HCT116 (cell line): ENCODE measurements around the gene OBSCN. TPM values are rescaled to one million over a fixed set of nuclear protein-coding genes. Genes with fewer than 3 reads are reported as not detected.

Experiments used
- ATAC-seq: fragments of 200-7000 bp; cut with Tn5 transposase; 2 replicates; pipeline ENCODE4 v1.9.1; 2020; ENCODE audit warnings: mild to moderate bottlenecking, moderate library complexity
- BruUV-seq: library from RNA; stranded (reverse); fragments of 400-500 nt; replicated peaks from 2 replicates; lab custom pipeline; 2021; lab: Mats Ljungman, UMichigan
- CTCF ChIA-PET: fragments of 300-600 bp; sonication (Branson Sonifier 250); formaldehyde crosslinking; loops from one replicate; lab custom pipeline; 2021; ENCODE audit warnings: antibody characterized with exemption; lab: Charles Lee
- POLR2A ChIA-PET: fragments of 300-600, 350-600 bp; sonication (Branson Sonifier 250); formaldehyde crosslinking; loops from one replicate; lab custom pipeline; 2021; ENCODE audit warnings: antibody characterized with exemption; lab: Charles Lee
- RAD21 ChIA-PET, 2 experiments: fragments of 300-600 bp; sonication (Branson Sonifier 250); formaldehyde crosslinking; loops; one replicate each; lab custom pipeline; 2023; ENCODE audit warnings: low total read pairs in 2 of 2; ENCODE audit not compliant: uncharacterized antibody in 2 of 2, unreplicated experiment in 2 of 2, low non-redundant PET in 1 of 2; lab: Charles Lee
- DNase-seq: peaks from one replicate; pipeline ENCODE4 v3.0.0-alpha.2; 2010; ENCODE audit warnings: low read depth, low spot score
- H2AFZ ChIP-seq: fragments of 200-600 bp; shearing (Covaris generic), sonication (generic); 2 replicates; pipeline ENCODE4 v1.6.1; 2017; ENCODE audit warnings: low read depth, mixed run types, mixed read lengths, antibody characterized with exemption, low read length; ENCODE audit not compliant: poor library complexity, severe bottlenecking
- H3K27ac ChIP-seq: 2 replicates; pipeline ENCODE4 v1.5.1; 2012; ENCODE audit warnings: low read depth, low read length
- H3K27me3 ChIP-seq: fragments of 200-600 bp; sonication (generic); 2 replicates; pipeline ENCODE4 v1.6.1; 2016; ENCODE audit warnings: mixed run types, low read length, mixed read lengths; ENCODE audit not compliant: insufficient read depth
- H3K36me3 ChIP-seq, 2 experiments: fragments of 200-500 bp in 1 of 2; fragments of 200-600 bp in 1 of 2; sonication (Bioruptor generic) in 1 of 2; sonication (generic) in 1 of 2; 2 replicates each; pipeline versions ENCODE4 v1.5.1 to v1.6.1; 2014 to 2016; ENCODE audit warnings: low read length in 2 of 2, inconsistent platforms in 1 of 2, mixed read lengths in 1 of 2, mixed run types in 1 of 2; ENCODE audit not compliant: insufficient read depth in 2 of 2, control insufficient read depth in 1 of 2
- H3K4me1 ChIP-seq, 2 experiments: fragments of 200-600 bp in 1 of 2; sonication (generic) in 1 of 2; 2 replicates each; pipeline versions ENCODE4 v1.5.1 to v1.6.1; 2012 to 2017; ENCODE audit warnings: low read length in 2 of 2, inconsistent platforms in 1 of 2, mild to moderate bottlenecking in 1 of 2, mixed read lengths in 1 of 2, mixed run types in 1 of 2, moderate library complexity in 1 of 2; ENCODE audit not compliant: insufficient read depth in 2 of 2, control insufficient read depth in 1 of 2
- H3K4me2 ChIP-seq: fragments of 200-600 bp; sonication (generic); 2 replicates; pipeline ENCODE4 v1.6.1; 2017; ENCODE audit warnings: mixed run types, low read length, mixed read lengths
- H3K4me3 ChIP-seq, 2 experiments: fragments of 200-600 bp in 1 of 2; sonication (generic) in 1 of 2; replicated peaks in 1 of 2; 2 replicates each; pipeline ENCODE4 v1.5.1; 2011 to 2016; ENCODE audit warnings: low read length in 2 of 2, control low read depth in 1 of 2, low read depth in 1 of 2, mild to moderate bottlenecking in 1 of 2, mixed read lengths in 1 of 2, mixed run types in 1 of 2
- H3K79me2 ChIP-seq: fragments of 200-600 bp; sonication (generic); 2 replicates; pipeline ENCODE4 v1.6.1; 2017; ENCODE audit warnings: mild to moderate bottlenecking, mixed run types, low read length, moderate library complexity, mixed read lengths; ENCODE audit not compliant: insufficient read depth
- H3K9ac ChIP-seq: fragments of 200-600 bp; sonication (generic); 2 replicates; pipeline ENCODE4 v1.6.1; 2016; ENCODE audit warnings: low read length, mixed read lengths
- H3K9me2 ChIP-seq: fragments of 200-600 bp; sonication (generic), shearing (Covaris generic); 2 replicates; pipeline ENCODE4 v1.6.1; 2017; ENCODE audit warnings: mixed run types, mild to moderate bottlenecking, moderate library complexity; ENCODE audit not compliant: insufficient read depth
- H3K9me3 ChIP-seq, 2 experiments: fragments of 200-500 bp in 1 of 2; fragments of 200-600 bp in 1 of 2; sonication (Bioruptor generic) in 1 of 2; sonication (generic) in 1 of 2; 2 replicates each; pipeline ENCODE4 v1.6.1; 2014 to 2017; ENCODE audit warnings: low read length in 2 of 2, mixed read lengths in 2 of 2, inconsistent platforms in 1 of 2, low read depth in 1 of 2, mild to moderate bottlenecking in 1 of 2, mixed run types in 1 of 2, moderate library complexity in 1 of 2; ENCODE audit not compliant: control insufficient read depth in 1 of 2, insufficient read depth in 1 of 2
- H4K20me1 ChIP-seq: fragments of 200-600 bp; sonication (generic), shearing (Covaris generic); 2 replicates; pipeline ENCODE4 v1.6.1; 2017; ENCODE audit warnings: mixed run types, mild to moderate bottlenecking, moderate library complexity; ENCODE audit not compliant: insufficient read depth
- CEBPB ChIP-seq: IDR thresholded peaks from 2 replicates; pipeline ENCODE4 v1.6.1; 2012; ENCODE audit warnings: low read depth
- CTCF ChIP-seq, 3 experiments: fragments of 200-600 bp in 1 of 3; sonication (generic) in 1 of 3; IDR thresholded peaks in 2 of 3; conservative IDR thresholded peaks in 1 of 3; 2 replicates each; pipeline ENCODE4 v1.5.1; 2012 to 2017; ENCODE audit warnings: low read depth in 2 of 3, low read length in 2 of 3, antibody characterized with exemption in 1 of 3, borderline replicate concordance in 1 of 3, control low read depth in 1 of 3, mild to moderate bottlenecking in 1 of 3, mixed read lengths in 1 of 3, mixed run types in 1 of 3, moderate library complexity in 1 of 3; ENCODE audit not compliant: insufficient read depth in 1 of 3
- ELF1 ChIP-seq: IDR thresholded peaks from 2 replicates; pipeline ENCODE4 v1.6.1; 2012; ENCODE audit warnings: low read depth, borderline replicate concordance
- EZH2 ChIP-seq: fragments of 200-600 bp; sonication (generic); IDR thresholded peaks from 2 replicates; pipeline ENCODE4 v1.6.1; 2017; ENCODE audit warnings: antibody characterized with exemption, mixed run types
- JUND ChIP-seq: IDR thresholded peaks from 2 replicates; pipeline ENCODE4 v1.6.1; 2012
- POLR2A ChIP-seq: IDR thresholded peaks from 2 replicates; pipeline ENCODE4 v1.7.0; 2011; ENCODE audit warnings: borderline replicate concordance; ENCODE audit not compliant: insufficient read depth, insufficient read length; ENCODE audit errors: extremely low read depth
- POLR2AphosphoS5 ChIP-seq: IDR thresholded peaks from 2 replicates; pipeline ENCODE4 v1.6.1; 2011; ENCODE audit warnings: mild to moderate bottlenecking, low read depth, low read length, moderate library complexity
- RAD21 ChIP-seq: IDR thresholded peaks from 2 replicates; pipeline ENCODE4 v1.6.1; 2012; ENCODE audit warnings: low read depth, mild to moderate bottlenecking
- REST ChIP-seq: IDR thresholded peaks from 2 replicates; pipeline ENCODE4 v1.6.1; 2012; ENCODE audit warnings: low read depth
- SIN3A ChIP-seq: IDR thresholded peaks from 2 replicates; pipeline ENCODE4 v1.6.1; 2012; ENCODE audit warnings: low read depth
- SP1 ChIP-seq: IDR thresholded peaks from 2 replicates; pipeline ENCODE4 v1.6.1; 2012; ENCODE audit warnings: low read depth
- SRF ChIP-seq: IDR thresholded peaks from 2 replicates; pipeline ENCODE4 v1.6.1; 2012; ENCODE audit warnings: low read depth
- TCF7L2 ChIP-seq: IDR thresholded peaks from 2 replicates; pipeline ENCODE4 v1.7.0; 2011; ENCODE audit warnings: borderline replicate concordance, inconsistent platforms; ENCODE audit not compliant: insufficient read depth, insufficient read length; ENCODE audit errors: extremely low read depth
- YY1 ChIP-seq: IDR thresholded peaks from 2 replicates; pipeline ENCODE4 v1.6.1; 2011; ENCODE audit warnings: low read length, low read depth, moderate library complexity, mild to moderate bottlenecking; ENCODE audit not compliant: insufficient replicate concordance; ENCODE audit errors: extremely low read depth
- ZFX ChIP-seq: fragments of 450-650 bp; IDR thresholded peaks from 2 replicates; pipeline ENCODE4 v1.6.1; 2017
- ZNF274 ChIP-seq: fragments of 200-500 bp; sonication (Bioruptor generic); IDR thresholded peaks from 2 replicates; pipeline ENCODE4 v1.6.1; 2014; ENCODE audit warnings: mild to moderate bottlenecking, low read depth, low read length, inconsistent platforms
- intact Hi-C: fragments of 100-400 bp; cut with micrococcal nuclease; formaldehyde crosslinking; loops from 2 replicates; pipeline ENCODE4 v1.10.0; 2022
- total RNA-seq: library from RNA; stranded (reverse); gene quantifications from one replicate; pipeline ENCODE4 v1.2.1, GENCODE V29; 2021; ENCODE audit not compliant: unreplicated experiment

The OBSCN gene
- total RNA-seq, 1 experiment from 2014 or later, result 16.6 TPM

GRCh38 chr1:228314315-228314657 is 106.4 kb downstream of the OBSCN start:
- Histone ChIP-seq H3K9ac (no peak overlapping the region), H3K27ac (no peak overlapping the region), H3K9me2 (no peaks in the 10 kb centered on the region), H3K4me1 (no peaks in the 10 kb centered on the region), H4K20me1 (no peaks in the 10 kb centered on the region)
- no peak for TF ChIP-seq POLR2A
- TF ChIP-seq TCF7L2, result no peak
- no peak for TF ChIP-seq CEBPB
- TF ChIP-seq, all 23 proteins: peak for 0
- Histone ChIP-seq H3K36me3 (no peaks in the 10 kb centered on the region), H3K4me2 (no peak overlapping the region), H3K4me3 (no peak overlapping the region), H3K79me2 (no peaks in the 10 kb centered on the region), H3K9me3 (no peaks in the 10 kb centered on the region), H2AFZ (no peak overlapping the region), H3K27me3 (no peaks in the 10 kb centered on the region)
- intact Hi-C loops, result no loop called here
- CTCF ChIA-PET, result no interaction called here
- POLR2A ChIA-PET, result no interaction called here
- RAD21 ChIA-PET, result no interaction called here
- no peak for DNase-seq
- no TSS peak for BruUV-seq
- no peak for ATAC-seq

GRCh38 chr1:228314658-228315483 is 107.0 kb downstream of the OBSCN start:
- Histone ChIP-seq H3K9ac (no peak overlapping the region), H3K9me2 (no peaks in the 10 kb centered on the region), H3K9me3 (no peaks in the 10 kb centered on the region), H2AFZ (no peak overlapping the region), H3K27ac (no peak overlapping the region), H4K20me1 (no peaks in the 10 kb centered on the region), H3K79me2 (no peaks in the 10 kb centered on the region), H3K27me3 (no peaks in the 10 kb centered on the region), H3K4me2 (no peak overlapping the region), H3K4me3 (no peak overlapping the region), H3K36me3 (no peaks in the 10 kb centered on the region), H3K4me1 (no peaks in the 10 kb centered on the region)
- ChIA-PET POLR2A (no interaction called here), CTCF (no interaction called here), RAD21 (no interaction called here)
- DNase-seq, result no peak
- intact Hi-C loops, result no loop called here
- BruUV-seq, result no TSS peak
- no peak for ATAC-seq
- TF ChIP-seq RAD21 (no peak), ZFX (no peak), POLR2AphosphoS5 (no peak), REST (no peak), ZNF274 (no peak), SIN3A (no peak), POLR2A (no peak), YY1 (no peak), EZH2 (no peak), ELF1 (no peak), SP1 (no peak), CTCF (IDR thresholded peaks at IDR 0.05 in 2 of 3, conservative IDR thresholded peaks at IDR 0.05 in 1 of 3; ENCODE audit: borderline replicate concordance in 1 of 3, insufficient read depth in 1 of 3, low read depth in 2 of 3, low read length in 2 of 3) (no peak), SRF (no peak), JUND (no peak)
